Loucy (cell line): ENCODE results near the gene GBX2.

ENCODE experiments used
- H2AFZ ChIP-seq: fragments of 200-600 bp; sonication (generic); 2 replicates; pipeline ENCODE4 v1.6.0; 2016; ENCODE audit warnings: antibody characterized with exemption, mild to moderate bottlenecking, low read length, moderate library complexity
- H3F3A ChIP-seq: fragments of 200-600 bp; 2 replicates; pipeline ENCODE4 v1.6.0; 2016; ENCODE audit warnings: antibody characterized with exemption, low read depth, mild to moderate bottlenecking
- H3K27me3 ChIP-seq: fragments of 200-600 bp; sonication (generic); 2 replicates; pipeline ENCODE4 v1.6.1; 2014; ENCODE audit warnings: low read length, mild to moderate bottlenecking; ENCODE audit not compliant: insufficient read depth, poor library complexity, severe bottlenecking
- H3K36me3 ChIP-seq: fragments of 200-600 bp; sonication (generic); 2 replicates; pipeline ENCODE4 v1.6.1; 2016; ENCODE audit warnings: low read length; ENCODE audit not compliant: insufficient read depth
- H3K4me1 ChIP-seq: fragments of 200-600 bp; sonication (generic); 2 replicates; pipeline ENCODE4 v1.5.1; 2014; ENCODE audit warnings: low read length, mild to moderate bottlenecking; ENCODE audit not compliant: insufficient read depth, poor library complexity, severe bottlenecking
- H3K4me2 ChIP-seq: fragments of 200-600 bp; sonication (generic); 2 replicates; pipeline ENCODE4 v1.6.0; 2014; ENCODE audit warnings: antibody characterized with exemption, low read length, low read depth, mild to moderate bottlenecking; ENCODE audit not compliant: poor library complexity, severe bottlenecking
- H3K4me3 ChIP-seq: fragments of 200-600 bp; sonication (generic); 2 replicates; pipeline ENCODE4 v1.5.1; 2014; ENCODE audit warnings: low read length, mild to moderate bottlenecking, mixed read lengths; ENCODE audit not compliant: poor library complexity, severe bottlenecking
- H3K79me2 ChIP-seq: fragments of 200-600 bp; sonication (generic); 2 replicates; pipeline ENCODE4 v1.6.1; 2014; ENCODE audit warnings: low read length; ENCODE audit not compliant: insufficient read depth
- H3K9ac ChIP-seq: fragments of 200-600 bp; sonication (generic); 2 replicates; pipeline ENCODE4 v1.6.0; 2014; ENCODE audit warnings: mild to moderate bottlenecking, low read depth, low read length, moderate library complexity; ENCODE audit not compliant: poor library complexity, severe bottlenecking
- H3K9me2 ChIP-seq: fragments of 200-600 bp; sonication (generic); replicated peaks from 2 replicates; pipeline ENCODE4 v1.6.1; 2016; ENCODE audit warnings: low read depth, low read length, mixed read lengths
- H3K9me3 ChIP-seq: fragments of 200-600 bp; sonication (generic); 2 replicates; pipeline ENCODE4 v1.6.1; 2014; ENCODE audit warnings: mild to moderate bottlenecking, antibody characterized with exemption, low read length, low read depth; ENCODE audit not compliant: insufficient read depth
- H4K20me1 ChIP-seq: fragments of 200-600 bp; sonication (generic); 2 replicates; pipeline ENCODE4 v1.6.0; 2014; ENCODE audit warnings: antibody characterized with exemption, low read length, mild to moderate bottlenecking; ENCODE audit not compliant: insufficient read depth, poor library complexity, severe bottlenecking
- CTCF ChIP-seq: fragments of 200-600 bp; sonication (generic); conservative IDR thresholded peaks from 2 replicates; pipeline ENCODE4 v1.5.1; 2014; ENCODE audit warnings: mild to moderate bottlenecking, antibody characterized with exemption, low read length
- EZH2phosphoT487 ChIP-seq: fragments of 200-600 bp; IDR thresholded peaks from 2 replicates; pipeline ENCODE4 v1.6.1; 2018; ENCODE audit warnings: antibody characterized with exemption, mild to moderate bottlenecking, moderate library complexity, borderline replicate concordance

Gene GBX2

GRCh38 chr2:236119003-236119402, 49.2 kb downstream of the GBX2 start:
- Histone ChIP-seq H3K9me3 (no peaks in the 10 kb centered on the region), H3K27me3 (no peaks in the 10 kb centered on the region), H2AFZ (no peak overlapping the region), H4K20me1 (no peaks in the 10 kb centered on the region), H3K9ac (no peak overlapping the region), H3F3A (no peaks in the 10 kb centered on the region), H3K4me1 (no peaks in the 10 kb centered on the region), H3K4me3 (no peak overlapping the region), H3K79me2 (no peaks in the 10 kb centered on the region), H3K9me2 (no peaks in the 10 kb centered on the region), H3K36me3 (no peaks in the 10 kb centered on the region; the same call in 1 of the 2 replicates), H3K4me2 (no peak overlapping the region)
- no peak for TF ChIP-seq EZH2phosphoT487
- TF ChIP-seq CTCF = no peak

GRCh38 chr2:236117861-236118269, 50.3 kb downstream of the GBX2 start:
- H4K20me1 ChIP-seq = no peaks in the 10 kb centered on the region
- H3K9me2 ChIP-seq = no peaks in the 10 kb centered on the region
- H3K36me3 ChIP-seq = no peaks in the 10 kb centered on the region; the same call in 1 of the 2 replicates
- no peak overlapping the region for H3K9ac ChIP-seq
- no peak overlapping the region for H2AFZ ChIP-seq
- no peak overlapping the region for H3K4me2 ChIP-seq
- no peaks in the 10 kb centered on the region for H3F3A ChIP-seq
- H3K27me3 ChIP-seq = no peaks in the 10 kb centered on the region
- no peak overlapping the region for H3K4me3 ChIP-seq
- no peaks in the 10 kb centered on the region for H3K4me1 ChIP-seq
- no peaks in the 10 kb centered on the region for H3K79me2 ChIP-seq
- H3K9me3 ChIP-seq = no peaks in the 10 kb centered on the region
- TF ChIP-seq EZH2phosphoT487 (no peak), CTCF (no peak)

GRCh38 chr2:236117401-236117800, 50.8 kb downstream of the GBX2 start:
- Histone ChIP-seq H3K4me1 (no peaks in the 10 kb centered on the region), H3F3A (no peaks in the 10 kb centered on the region), H3K9me3 (no peaks in the 10 kb centered on the region), H2AFZ (no peak overlapping the region), H3K9ac (no peak overlapping the region), H3K27me3 (no peaks in the 10 kb centered on the region), H4K20me1 (no peaks in the 10 kb centered on the region), H3K4me3 (no peak overlapping the region), H3K36me3 (no peaks in the 10 kb centered on the region; the same call in 1 of the 2 replicates), H3K9me2 (no peaks in the 10 kb centered on the region), H3K4me2 (no peak overlapping the region), H3K79me2 (no peaks in the 10 kb centered on the region)
- no peak for TF ChIP-seq EZH2phosphoT487
- no peak for TF ChIP-seq CTCF
